ENCODE data around the gene SEPHS1.

The SEPHS1 gene

GRCh38 chr10:13321576-13321975 lies 26.5 kb downstream of the SEPHS1 start:
- Histone ChIP-seq H3K4me1 (ENCODE audit: insufficient read depth, low read length) (no peaks in the 10 kb centered on the region), H3K27ac (ENCODE audit: low read length) (no peak overlapping the region), H3K4me3 (ENCODE audit: low read length) (no peak overlapping the region), H3K27me3 (ENCODE audit: insufficient read depth, low read length) (no peaks in the 10 kb centered on the region), H3K9ac (ENCODE audit: low read depth, low read length) (no peak overlapping the region), H3K9me3 (ENCODE audit: insufficient read depth, low read depth, low read length) (no peaks in the 10 kb centered on the region), H3K36me3 (ENCODE audit: insufficient read depth, low read depth, low read length) (peaks cover 88% of the 10 kb centered on the region)

DNA sequence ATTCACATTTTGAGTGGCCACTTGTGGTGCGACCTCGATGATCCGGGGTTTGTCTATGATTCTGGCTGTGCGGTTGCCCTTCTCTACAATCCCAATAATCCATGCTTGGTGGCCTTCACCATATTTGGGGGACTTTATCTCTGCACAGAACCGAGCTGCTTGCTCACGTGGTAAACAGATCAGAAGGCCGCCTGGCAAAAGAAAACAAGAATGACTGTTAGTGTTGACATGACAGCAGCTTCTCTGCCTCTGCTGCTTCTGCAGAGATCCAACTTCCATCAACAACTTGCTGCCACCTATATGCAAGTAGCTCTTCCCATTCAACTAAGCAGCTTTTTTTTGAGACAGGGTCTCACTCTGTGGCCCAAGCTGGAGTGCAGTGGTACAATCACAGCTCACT lies 28.9 kb downstream of the SEPHS1 start:
- Histone ChIP-seq H3K27ac (ENCODE audit: low read length) (no peak overlapping the region), H3K9ac (ENCODE audit: low read depth, low read length) (no peak overlapping the region), H3K27me3 (ENCODE audit: insufficient read depth, low read length) (no peaks in the 10 kb centered on the region), H3K9me3 (ENCODE audit: insufficient read depth, low read depth, low read length) (no peaks in the 10 kb centered on the region), H3K4me3 (ENCODE audit: low read length) (no peak overlapping the region), H3K4me1 (ENCODE audit: insufficient read depth, low read length) (no peaks in the 10 kb centered on the region), H3K36me3 (ENCODE audit: insufficient read depth, low read depth, low read length) (peaks cover 65% of the 10 kb centered on the region)

DNA sequence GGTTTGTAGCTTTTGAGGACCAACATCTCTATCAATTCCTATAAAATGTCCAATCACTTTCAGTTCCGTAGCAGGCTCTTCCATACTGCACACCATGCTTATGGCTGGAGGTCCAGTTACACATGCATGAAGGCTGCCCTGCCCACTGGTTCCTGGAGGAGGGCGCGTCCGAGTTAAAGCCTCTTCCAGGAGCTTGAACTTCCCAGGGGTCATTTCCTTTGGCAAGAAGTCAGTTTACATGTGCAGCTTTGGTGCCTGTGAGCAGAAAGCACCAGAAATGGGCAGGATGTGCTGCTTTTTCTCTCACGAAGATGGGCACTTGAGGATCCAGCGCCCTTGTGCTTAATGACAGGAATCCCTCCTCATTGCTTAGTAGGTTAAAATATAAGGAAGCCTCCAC lies 30.6 kb downstream of the SEPHS1 start:
- no peak overlapping the region for H3K9ac ChIP-seq (ENCODE audit: low read depth, low read length)
- no peak overlapping the region for H3K27ac ChIP-seq (ENCODE audit: low read length)
- peaks cover 48% of the 10 kb centered on the region for H3K36me3 ChIP-seq (ENCODE audit: insufficient read depth, low read depth, low read length)
- H3K9me3 ChIP-seq (ENCODE audit: insufficient read depth, low read depth, low read length), result no peaks in the 10 kb centered on the region
- no peaks in the 10 kb centered on the region for H3K27me3 ChIP-seq (ENCODE audit: insufficient read depth, low read length)
- H3K4me3 ChIP-seq (ENCODE audit: low read length), result no peak overlapping the region
- H3K4me1 ChIP-seq (ENCODE audit: insufficient read depth, low read length), result no peaks in the 10 kb centered on the region

DNA sequence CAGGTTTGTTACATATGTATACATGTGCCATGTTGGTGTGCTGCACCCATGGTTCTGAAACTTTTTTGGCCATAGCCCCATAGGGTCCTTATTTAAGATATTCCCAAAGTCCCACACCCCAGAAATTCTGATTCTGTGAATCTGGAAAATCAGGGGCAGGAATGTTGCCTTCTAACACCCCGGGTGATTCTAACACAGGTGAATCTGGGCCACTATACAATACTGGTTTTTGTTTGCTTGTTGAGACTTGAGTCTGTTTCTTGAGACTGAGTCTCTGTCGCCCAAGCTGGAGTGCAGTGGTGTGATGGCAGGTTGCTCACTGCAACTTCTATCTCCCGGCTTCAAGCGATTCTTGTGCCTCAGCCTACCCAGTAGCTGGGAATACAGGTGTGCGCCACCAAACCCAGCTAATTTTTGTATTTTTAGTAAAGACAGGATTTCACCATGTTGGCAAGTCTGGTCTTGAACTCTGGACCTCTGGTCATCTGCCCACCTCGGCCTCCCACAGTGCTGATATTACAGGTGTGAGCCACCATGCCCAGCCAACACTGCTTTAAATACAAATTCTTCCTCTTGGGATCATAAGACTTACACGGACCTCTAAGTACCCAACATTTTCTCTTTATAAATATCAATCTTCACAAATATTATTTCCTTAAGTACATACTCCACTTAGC lies 31.3 kb downstream of the SEPHS1 start:
- H3K36me3 ChIP-seq (ENCODE audit: insufficient read depth, low read depth, low read length), result peaks cover 41% of the 10 kb centered on the region

DNA sequence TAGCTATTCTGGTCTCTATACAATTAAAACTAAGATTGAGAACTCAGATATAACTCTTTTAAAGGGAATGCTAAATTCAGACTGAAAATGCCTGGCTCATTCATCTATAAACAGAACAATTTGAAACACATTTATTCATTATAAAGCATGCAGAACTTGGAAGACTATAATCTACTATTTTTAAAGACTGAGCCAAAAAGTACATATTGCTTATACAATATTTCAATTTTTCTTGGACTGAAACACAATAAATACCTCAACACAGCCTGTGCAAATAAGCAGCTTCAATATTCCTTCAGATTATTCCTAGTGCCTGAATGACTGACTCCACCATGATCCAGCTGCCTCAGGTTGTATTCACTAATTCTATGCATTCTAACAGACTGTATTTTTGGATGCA lies 32.7 kb downstream of the SEPHS1 start:
- H3K4me3 ChIP-seq (ENCODE audit: low read length), result no peak overlapping the region
- peaks cover 27% of the 10 kb centered on the region for H3K36me3 ChIP-seq (ENCODE audit: insufficient read depth, low read depth, low read length)
- no peaks in the 10 kb centered on the region for H3K4me1 ChIP-seq (ENCODE audit: insufficient read depth, low read length)
- no peaks in the 10 kb centered on the region for H3K27me3 ChIP-seq (ENCODE audit: insufficient read depth, low read length)
- no peaks in the 10 kb centered on the region for H3K9me3 ChIP-seq (ENCODE audit: insufficient read depth, low read depth, low read length)
- H3K27ac ChIP-seq (ENCODE audit: low read length), result no peak overlapping the region
- no peak overlapping the region for H3K9ac ChIP-seq (ENCODE audit: low read depth, low read length)

More for the DNA sequence above, 31.3 kb downstream of the SEPHS1 start:
- no peaks in the 10 kb centered on the region for H3K9me3 ChIP-seq (ENCODE audit: insufficient read depth, low read depth, low read length)
- H3K27ac ChIP-seq (ENCODE audit: low read length), result no peak overlapping the region
- H3K27me3 ChIP-seq (ENCODE audit: insufficient read depth, low read length), result no peaks in the 10 kb centered on the region
- H3K4me3 ChIP-seq (ENCODE audit: low read length), result no peak overlapping the region
- no peaks in the 10 kb centered on the region for H3K4me1 ChIP-seq (ENCODE audit: insufficient read depth, low read length)
- H3K9ac ChIP-seq (ENCODE audit: low read depth, low read length), result no peak overlapping the region

GRCh38 chr10:13311177-13311575 lies 36.9 kb downstream of the SEPHS1 start:
- Histone ChIP-seq H3K27ac (ENCODE audit: low read length) (no peak overlapping the region), H3K36me3 (ENCODE audit: insufficient read depth, low read depth, low read length) (no peaks in the 10 kb centered on the region), H3K4me1 (ENCODE audit: insufficient read depth, low read length) (no peaks in the 10 kb centered on the region), H3K9me3 (ENCODE audit: insufficient read depth, low read depth, low read length) (no peaks in the 10 kb centered on the region), H3K9ac (ENCODE audit: low read depth, low read length) (no peak overlapping the region), H3K27me3 (ENCODE audit: insufficient read depth, low read length) (no peaks in the 10 kb centered on the region), H3K4me3 (ENCODE audit: low read length) (no peak overlapping the region)

DNA sequence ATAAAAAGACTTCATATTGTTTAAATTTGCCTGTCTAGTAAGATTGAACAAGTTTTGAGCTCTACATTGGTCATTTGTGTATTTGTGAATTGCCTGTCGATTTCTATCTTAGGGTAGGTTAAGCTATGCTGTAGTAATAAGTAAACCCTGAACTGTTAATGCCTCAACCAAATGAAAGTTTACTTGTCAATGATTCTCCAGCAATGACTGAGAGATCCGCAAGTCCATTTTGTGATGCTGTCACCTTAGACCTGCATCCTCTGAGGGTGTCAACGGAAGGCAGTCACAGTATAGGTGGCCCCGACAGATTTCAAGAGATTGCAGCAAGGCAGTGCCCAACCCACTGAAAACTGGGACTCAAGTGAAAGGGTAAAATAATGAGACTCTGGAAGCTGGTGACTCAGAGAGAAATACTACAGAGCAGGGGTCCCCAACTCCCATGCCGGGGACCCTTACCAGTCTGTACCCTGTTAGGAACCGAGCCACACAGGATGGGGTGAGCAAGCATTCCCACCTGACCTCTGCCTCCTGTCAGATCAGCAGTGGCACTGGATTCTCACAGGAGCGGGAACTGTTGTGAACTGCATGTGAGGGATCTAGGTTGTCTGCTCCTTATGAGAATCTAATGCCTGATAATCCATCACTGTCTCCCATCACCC lies 37.4 kb downstream of the SEPHS1 start:
- H3K9me3 ChIP-seq (ENCODE audit: insufficient read depth, low read depth, low read length), result no peaks in the 10 kb centered on the region
- H3K4me1 ChIP-seq (ENCODE audit: insufficient read depth, low read length), result no peaks in the 10 kb centered on the region
- H3K27me3 ChIP-seq (ENCODE audit: insufficient read depth, low read length), result no peaks in the 10 kb centered on the region
- H3K27ac ChIP-seq (ENCODE audit: low read length), result no peak overlapping the region
- no peak overlapping the region for H3K4me3 ChIP-seq (ENCODE audit: low read length)
- no peak overlapping the region for H3K9ac ChIP-seq (ENCODE audit: low read depth, low read length)
- H3K36me3 ChIP-seq (ENCODE audit: insufficient read depth, low read depth, low read length), result no peaks in the 10 kb centered on the region

- no peak overlapping the region for H3K9ac ChIP-seq (ENCODE audit: low read depth, low read length)
These were observed 38.3 kb downstream of the SEPHS1 start for GRCh38 chr10:13309792-13310191.

DNA sequence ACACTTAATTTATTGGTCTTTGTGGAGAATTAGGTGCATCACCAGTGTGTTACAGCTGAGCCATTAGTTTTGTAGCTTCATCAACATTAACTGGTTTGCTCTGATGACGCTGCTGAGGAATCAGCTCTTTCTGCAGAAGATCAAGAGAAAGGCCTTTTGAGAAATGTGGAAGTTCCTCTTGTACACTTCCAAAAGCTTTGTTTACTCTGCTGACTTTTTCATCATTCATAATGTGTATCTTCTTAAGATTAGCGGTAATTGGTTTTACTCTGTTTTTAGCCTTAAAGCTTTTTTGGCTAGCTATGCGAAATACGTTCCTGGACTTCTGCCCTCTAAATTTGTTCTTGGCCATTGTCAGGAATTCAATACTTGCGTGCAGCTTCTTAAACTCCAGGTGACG lies 40.0 kb downstream of the SEPHS1 start:
- Histone ChIP-seq H3K9ac (ENCODE audit: low read depth, low read length) (no peak overlapping the region), H3K27ac (ENCODE audit: low read length) (no peak overlapping the region), H3K36me3 (ENCODE audit: insufficient read depth, low read depth, low read length) (no peaks in the 10 kb centered on the region), H3K27me3 (ENCODE audit: insufficient read depth, low read length) (no peaks in the 10 kb centered on the region), H3K4me3 (ENCODE audit: low read length) (no peak overlapping the region), H3K4me1 (ENCODE audit: insufficient read depth, low read length) (no peaks in the 10 kb centered on the region), H3K9me3 (ENCODE audit: insufficient read depth, low read depth, low read length) (no peaks in the 10 kb centered on the region)

More at GRCh38 chr10:13309792-13310191, 38.3 kb downstream of the SEPHS1 start:
- no peak overlapping the region for H3K4me3 ChIP-seq (ENCODE audit: low read length)
- H3K4me1 ChIP-seq (ENCODE audit: insufficient read depth, low read length), result no peaks in the 10 kb centered on the region
- H3K27ac ChIP-seq (ENCODE audit: low read length), result no peak overlapping the region
- H3K27me3 ChIP-seq (ENCODE audit: insufficient read depth, low read length), result no peaks in the 10 kb centered on the region
- H3K9me3 ChIP-seq (ENCODE audit: insufficient read depth, low read depth, low read length), result no peaks in the 10 kb centered on the region
- H3K36me3 ChIP-seq (ENCODE audit: insufficient read depth, low read depth, low read length), result no peaks in the 10 kb centered on the region

GRCh38 chr10:13306103-13306502 lies 42.0 kb downstream of the SEPHS1 start:
- H3K9me3 ChIP-seq (ENCODE audit: insufficient read depth, low read depth, low read length), result no peaks in the 10 kb centered on the region
- no peaks in the 10 kb centered on the region for H3K27me3 ChIP-seq (ENCODE audit: insufficient read depth, low read length)
- no peaks in the 10 kb centered on the region for H3K36me3 ChIP-seq (ENCODE audit: insufficient read depth, low read depth, low read length)
- no peak overlapping the region for H3K4me3 ChIP-seq (ENCODE audit: low read length)
- H3K9ac ChIP-seq (ENCODE audit: low read depth, low read length), result no peak overlapping the region
- no peak overlapping the region for H3K27ac ChIP-seq (ENCODE audit: low read length)
- H3K4me1 ChIP-seq (ENCODE audit: insufficient read depth, low read length), result no peaks in the 10 kb centered on the region; the same call in 1 of the 2 replicates

- Histone ChIP-seq H3K4me3 (ENCODE audit: low read length) (no peak overlapping the region), H3K27me3 (ENCODE audit: insufficient read depth, low read length) (peaks cover 6% of the 10 kb centered on the region), H3K9me3 (ENCODE audit: insufficient read depth, low read depth, low read length) (no peaks in the 10 kb centered on the region), H3K36me3 (ENCODE audit: insufficient read depth, low read depth, low read length) (no peaks in the 10 kb centered on the region), H3K9ac (ENCODE audit: low read depth, low read length) (no peak overlapping the region), H3K27ac (ENCODE audit: low read length) (no peak overlapping the region), H3K4me1 (ENCODE audit: insufficient read depth, low read length) (no peaks in the 10 kb centered on the region; the same call in 1 of the 2 replicates)
These were observed 45.1 kb downstream of the SEPHS1 start for GRCh38 chr10:13302821-13303555.

Measured in iPS-20b (cell line).